Raji (cell line): ENCODE results near the gene TXK.

Experiments used
- POLR2A ChIP-seq: IDR thresholded peaks from 2 replicates; pipeline ENCODE4 v1.6.1; 2011; ENCODE audit warnings: low read depth, low read length, control low read depth; ENCODE audit not compliant: insufficient read depth

TXK gene

GRCh38 chr4:48044298-48044697 lies 89.8 kb downstream of the TXK start:
- no peak for TF ChIP-seq POLR2A

- no peak for TF ChIP-seq POLR2A
These were observed 90.5 kb downstream of the TXK start for GRCh38 chr4:48043504-48043903.

GRCh38 chr4:48042979-48043461 lies 91.0 kb downstream of the TXK start:
- no peak for TF ChIP-seq POLR2A

GRCh38 chr4:48041535-48042137 lies 92.4 kb downstream of the TXK start:
- TF ChIP-seq POLR2A = no peak

- no peak for TF ChIP-seq POLR2A
These were observed 94.5 kb downstream of the TXK start for GRCh38 chr4:48039561-48039960.

GRCh38 chr4:48038666-48039065 lies 95.4 kb downstream of the TXK start:
- TF ChIP-seq POLR2A = no peak

- no peak for TF ChIP-seq POLR2A
These were observed 97.0 kb downstream of the TXK start for GRCh38 chr4:48037117-48037462.

- TF ChIP-seq POLR2A = no peak
These were observed 98.1 kb downstream of the TXK start for GRCh38 chr4:48035952-48036351.

- TF ChIP-seq POLR2A = no peak
These were observed 100.1 kb downstream of the TXK start for GRCh38 chr4:48033825-48034413.

GRCh38 chr4:48033412-48033811 lies 100.6 kb downstream of the TXK start:
- no peak for TF ChIP-seq POLR2A

- TF ChIP-seq POLR2A = no peak
These were observed 101.3 kb downstream of the TXK start for GRCh38 chr4:48032721-48033120.

- TF ChIP-seq POLR2A = no peak
These were observed 102.1 kb downstream of the TXK start for GRCh38 chr4:48031802-48032525.

GRCh38 chr4:48030470-48030869 lies 103.6 kb downstream of the TXK start:
- no peak for TF ChIP-seq POLR2A

- no peak for TF ChIP-seq POLR2A
These were observed 105.4 kb downstream of the TXK start for GRCh38 chr4:48028696-48029095.

GRCh38 chr4:48027653-48028052 lies 106.4 kb downstream of the TXK start:
- no peak for TF ChIP-seq POLR2A

- TF ChIP-seq POLR2A = no peak
These were observed 109.0 kb downstream of the TXK start for GRCh38 chr4:48025005-48025404.
